GM11168 (cell line): ENCODE data around the gene ALG1.
"Not testable (repeated sequence)": the region's sequence is repeated elsewhere in the genome, so short reads cannot be mapped to it uniquely, and the experiment has no call there.

Experiments used
- in situ Hi-C: fragments of 300-500 bp; cut with MboI; formaldehyde crosslinking; loops from one replicate; pipeline ENCODE4 v1.12.0; 2022; ENCODE audit warnings: low sequenced_read_pairs; ENCODE audit not compliant: unreplicated experiment

Gene ALG1

GRCh38 chr16:5072334-5073278 lies 963 bp downstream of the ALG1 start:
- in situ Hi-C loops, result no loop called here

GRCh38 chr16:5073279-5073629 lies 1.6 kb downstream of the ALG1 start:
- in situ Hi-C loops, result no loop called here

- in situ Hi-C loops, result not testable (repeated sequence)
These were observed 2.1 kb downstream of the ALG1 start for GRCh38 chr16:5073771-5074170.

GRCh38 chr16:5075637-5076036 lies 4.0 kb downstream of the ALG1 start:
- in situ Hi-C loops, result no loop called here

DNA sequence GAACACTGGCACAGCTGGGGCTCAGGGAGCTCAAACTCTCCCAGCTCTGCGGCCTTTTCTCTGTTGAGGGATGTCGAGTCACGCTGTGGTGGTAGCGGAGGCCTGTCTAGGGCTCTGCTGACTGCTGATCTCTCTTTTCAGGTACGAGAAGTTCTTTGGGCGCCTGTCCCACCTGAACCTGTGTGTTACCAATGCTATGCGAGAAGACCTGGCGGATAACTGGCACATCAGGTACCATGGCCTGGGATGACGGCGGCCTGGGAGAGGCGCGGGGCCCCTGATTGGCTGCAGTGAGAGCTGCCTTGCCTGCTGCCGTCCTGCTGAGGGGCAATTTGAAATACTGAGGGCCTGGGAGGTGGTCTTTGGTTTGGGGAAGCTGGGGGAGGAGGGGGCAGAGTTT lies 5.7 kb downstream of the ALG1 start:
- in situ Hi-C loops, result no loop called here

- in situ Hi-C loops, result no loop called here
These were observed 7.0 kb downstream of the ALG1 start for GRCh38 chr16:5078626-5079025.

- in situ Hi-C loops, result not testable (repeated sequence)
These were observed 8.8 kb downstream of the ALG1 start for GRCh38 chr16:5080461-5080860.

GRCh38 chr16:5080996-5081395 lies 9.4 kb downstream of the ALG1 start:
- in situ Hi-C loops, result not testable (repeated sequence)

DNA sequence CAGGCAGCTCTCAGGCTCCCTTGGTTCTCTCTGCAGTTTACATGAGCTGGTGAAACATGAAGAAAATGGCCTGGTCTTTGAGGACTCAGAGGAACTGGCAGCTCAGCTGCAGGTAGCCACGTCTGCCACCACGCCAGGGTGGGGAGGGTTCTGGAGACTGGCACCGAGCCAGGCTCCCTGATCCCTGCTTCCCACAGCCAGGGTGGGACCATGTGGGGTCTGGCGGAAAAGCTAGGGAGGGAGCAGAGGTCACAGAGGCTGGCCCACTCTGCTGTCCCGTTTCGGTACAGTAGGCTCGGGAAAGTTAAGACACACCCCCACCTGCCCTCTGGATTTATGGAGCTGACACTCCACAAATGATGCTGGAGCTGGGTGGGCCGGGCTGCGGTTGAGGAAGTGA lies 12.0 kb downstream of the ALG1 start:
- in situ Hi-C loops, result not testable (repeated sequence)

- in situ Hi-C loops, result not testable (repeated sequence)
These were observed 12.6 kb downstream of the ALG1 start for GRCh38 chr16:5084099-5084731.

DNA sequence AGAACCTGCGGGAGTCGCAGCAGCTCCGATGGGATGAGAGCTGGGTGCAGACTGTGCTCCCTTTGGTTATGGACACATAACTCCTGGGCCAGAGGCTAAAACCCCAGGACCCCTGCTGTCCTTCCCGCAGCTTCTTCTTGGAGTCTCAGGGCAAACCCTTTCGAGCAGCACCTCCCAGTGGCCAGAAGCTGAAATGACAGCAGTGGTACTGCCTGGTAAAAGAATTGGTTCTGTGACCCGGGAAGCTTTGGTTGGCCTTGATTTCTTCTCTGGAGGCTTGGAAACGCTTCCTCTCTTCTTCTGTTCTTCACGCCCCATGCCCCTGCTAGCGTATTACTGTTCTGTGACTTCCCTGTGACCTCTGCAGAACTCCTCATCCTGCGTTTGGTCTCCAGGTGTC lies 13.2 kb downstream of the ALG1 start:
- in situ Hi-C loops, result not testable (repeated sequence)

DNA sequence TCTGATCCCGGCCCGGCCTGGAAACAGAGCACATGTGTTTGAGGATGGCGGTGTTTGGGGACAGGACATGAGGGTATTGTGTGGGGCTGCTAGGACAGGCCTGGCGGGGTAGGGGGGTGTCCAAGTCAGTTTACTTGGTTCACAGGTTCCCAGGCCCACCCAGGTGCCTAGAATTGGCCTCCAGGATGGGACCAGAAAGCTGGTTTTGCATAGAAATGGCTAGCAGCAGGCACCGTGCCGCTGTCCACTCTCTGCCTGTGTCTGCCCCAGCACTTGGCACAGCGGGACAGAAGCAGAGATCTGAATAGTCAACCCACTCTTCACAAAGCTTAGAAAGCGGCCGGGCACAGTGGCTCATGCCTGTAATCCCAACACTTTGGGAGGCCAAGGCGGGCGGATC lies 14.1 kb downstream of the ALG1 start:
- in situ Hi-C loops, result not testable (repeated sequence)

GRCh38 chr16:5088086-5088790 lies 16.6 kb downstream of the ALG1 start:
- in situ Hi-C loops, result not testable (repeated sequence)

DNA sequence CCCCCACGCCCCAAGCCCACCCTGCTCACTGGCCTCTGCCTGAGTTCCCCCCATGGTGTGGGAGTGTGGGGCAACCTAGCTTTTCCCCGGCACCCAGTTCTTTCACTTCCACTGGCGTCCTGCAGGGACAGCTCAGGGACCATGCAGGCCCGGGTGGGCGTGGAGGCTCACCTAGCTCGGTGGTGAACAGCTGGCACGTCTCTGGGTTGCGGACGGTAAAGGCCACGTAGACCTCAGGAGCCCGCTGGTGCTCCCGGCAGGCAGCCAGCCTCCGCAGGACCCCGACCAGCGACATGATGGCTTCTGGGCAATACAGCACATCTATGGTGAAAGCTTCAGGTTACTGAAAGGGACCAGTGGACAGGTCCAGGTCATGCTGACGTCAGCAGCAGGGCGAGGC lies 17.3 kb downstream of the ALG1 start:
- in situ Hi-C loops, result not testable (repeated sequence)

DNA sequence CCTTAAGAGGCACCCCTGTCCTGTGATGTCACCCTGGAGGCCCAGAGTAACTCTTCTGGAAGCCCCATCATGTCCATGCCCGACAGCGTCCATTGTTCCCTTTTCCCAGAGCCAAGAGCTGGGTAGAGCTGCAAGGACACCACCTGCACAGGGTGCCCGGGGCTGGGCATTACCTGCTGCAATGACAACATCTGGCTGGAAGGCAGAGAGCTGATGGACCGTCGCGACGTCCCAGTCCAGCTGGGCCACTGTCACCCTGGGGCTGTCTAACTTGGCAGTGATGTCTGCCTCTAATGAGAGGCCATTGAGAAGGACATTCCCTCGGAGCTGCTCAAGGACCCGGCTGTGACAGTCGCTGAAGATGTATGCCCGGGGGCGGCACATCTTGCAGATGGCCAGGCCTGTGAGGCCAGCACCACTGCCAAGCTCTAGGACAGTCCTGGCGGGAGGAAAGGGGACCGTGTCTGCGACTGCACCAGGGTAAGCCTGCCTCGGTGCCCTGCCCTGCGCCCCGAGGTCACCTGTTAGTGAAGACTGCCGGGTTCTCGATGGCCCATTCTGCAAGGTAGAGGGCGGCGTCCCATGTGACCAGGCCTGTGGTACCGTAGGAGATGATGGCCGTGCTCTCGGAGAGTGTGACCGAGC lies 18.4 kb downstream of the ALG1 start:
- in situ Hi-C loops, result not testable (repeated sequence)

DNA sequence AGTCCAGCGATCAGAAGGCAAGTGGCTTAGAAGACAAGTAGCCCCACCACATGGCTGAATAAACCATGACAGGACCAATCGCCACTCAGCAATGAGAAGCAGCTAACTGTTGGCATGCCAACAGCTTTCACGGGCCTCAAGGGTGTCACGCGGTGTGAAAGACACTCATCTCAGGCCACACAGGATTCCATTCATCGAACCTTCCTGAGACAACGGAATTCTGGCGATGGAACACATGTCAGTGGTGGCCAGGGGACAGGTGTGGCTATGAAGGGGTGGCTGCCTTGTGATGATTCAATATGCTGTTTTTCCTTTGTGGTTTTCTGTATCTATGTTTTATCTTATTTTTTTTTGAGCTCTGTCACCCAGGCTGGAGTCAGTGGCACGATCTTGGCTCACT lies 18.9 kb downstream of the ALG1 start:
- in situ Hi-C loops, result not testable (repeated sequence)

- in situ Hi-C loops, result not testable (repeated sequence)
These were observed 21.4 kb downstream of the ALG1 start for GRCh38 chr16:5093081-5093480.

DNA sequence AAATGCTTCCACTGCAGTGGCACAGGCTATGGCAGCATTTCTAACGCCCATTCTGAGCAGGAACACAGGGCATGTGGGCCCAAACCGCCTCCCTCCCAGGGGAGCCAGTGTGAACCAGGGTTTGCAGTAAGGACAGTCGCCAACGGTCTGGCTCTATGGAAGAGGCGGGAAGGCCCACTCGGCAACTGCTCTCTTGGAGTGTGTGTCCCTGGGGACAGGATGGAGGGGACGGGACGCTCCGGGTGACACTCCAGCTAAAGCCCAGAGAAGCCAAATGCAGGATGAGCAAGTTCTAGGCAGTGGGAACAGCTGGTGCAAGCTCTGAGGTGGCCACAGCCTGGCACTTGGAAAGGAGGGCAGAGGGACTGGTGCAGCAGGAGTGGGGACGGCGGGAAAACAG lies 22.1 kb downstream of the ALG1 start:
- in situ Hi-C loops, result not testable (repeated sequence)

- in situ Hi-C loops, result not testable (repeated sequence)
These were observed 23.6 kb downstream of the ALG1 start for GRCh38 chr16:5095145-5095830.

GRCh38 chr16:5096437-5097060 lies 24.9 kb downstream of the ALG1 start:
- in situ Hi-C loops, result not testable (repeated sequence)
